Loucy (cell line): Measurements from ENCODE around the gene WIPF2.

Experiments used
- CTCF ChIP-seq: fragments of 200-600 bp; sonication (generic); conservative IDR thresholded peaks from 2 replicates; pipeline ENCODE4 v1.5.1; 2014; ENCODE audit warnings: mild to moderate bottlenecking, antibody characterized with exemption, low read length
- EZH2phosphoT487 ChIP-seq: fragments of 200-600 bp; IDR thresholded peaks from 2 replicates; pipeline ENCODE4 v1.6.1; 2018; ENCODE audit warnings: antibody characterized with exemption, mild to moderate bottlenecking, moderate library complexity, borderline replicate concordance

GRCh38 chr17:40298726-40299125, 79.6 kb downstream of the WIPF2 start:
- TF ChIP-seq CTCF (no peak), EZH2phosphoT487 (no peak)
